ENCODE measurements around the gene IRAK3. TPM values are rescaled to one million over a fixed set of nuclear protein-coding genes. Genes with fewer than 3 reads are reported as not detected.

Gene IRAK3
- total RNA-seq, 1 experiment from 2014 or later = 0.44 TPM

- Histone ChIP-seq H4K91ac (ENCODE audit: insufficient read length, low read depth, low read length) (no peak overlapping the region), H2BK120ac (ENCODE audit: low read depth, low read length, poor library complexity, severe bottlenecking) (no peak overlapping the region), H3K23ac (ENCODE audit: insufficient read length, low read depth, low read length) (no peak overlapping the region), H3K27me3 (ENCODE audit: insufficient read depth, low read length) (no peaks in the 10 kb centered on the region), H2BK20ac (ENCODE audit: low read depth, low read length, poor library complexity, severe bottlenecking) (no peak overlapping the region), H4K8ac (replicated peaks; ENCODE audit: insufficient read length, low read depth, low read length) (no peak overlapping the region), H3K79me1 (ENCODE audit: insufficient read depth, low read depth, low read length, poor library complexity, severe bottlenecking) (no peaks in the 10 kb centered on the region), H3K23me2 (ENCODE audit: insufficient read length, low read depth, low read length, poor library complexity, severe bottlenecking) (no peaks in the 10 kb centered on the region), H3K56ac (ENCODE audit: insufficient read length, low read depth, low read length) (no peak overlapping the region), H2BK15ac (ENCODE audit: low read depth, low read length) (no peak overlapping the region), H2BK12ac (ENCODE audit: insufficient read length, low read depth, low read length) (no peak overlapping the region), H3K18ac (ENCODE audit: insufficient read length, low read depth, low read length) (no peak overlapping the region), H3K4ac (ENCODE audit: low read depth, low read length) (no peak overlapping the region), H3K4me1 (ENCODE audit: insufficient read depth, low read length) (no peaks in the 10 kb centered on the region), H4K20me1 (ENCODE audit: control insufficient read depth, insufficient read depth, insufficient read length) (no peaks in the 10 kb centered on the region), H3K9me3 (ENCODE audit: control insufficient read depth, low read depth, low read length) (no peaks in the 10 kb centered on the region), H3K4me2 (ENCODE audit: insufficient read depth, insufficient read length, low read length) (no peak overlapping the region), H2AFZ (ENCODE audit: low read length) (no peak overlapping the region), H3K14ac (ENCODE audit: insufficient read depth, low read length) (no peak overlapping the region), H3K9ac (ENCODE audit: extremely low read depth, insufficient read length, low read length) (no peak overlapping the region), H3K27ac (ENCODE audit: insufficient read length, low read depth, low read length) (no peak overlapping the region), H4K5ac (ENCODE audit: insufficient read length, low read depth, low read length) (no peak overlapping the region), H3T11ph (ENCODE audit: low read length) (no peak overlapping the region), H2AK5ac (ENCODE audit: insufficient read length, low read length) (no peak overlapping the region), H2BK5ac (ENCODE audit: insufficient read length, low read length) (no peak overlapping the region), H3K79me2 (ENCODE audit: insufficient read depth, low read length) (no peaks in the 10 kb centered on the region)
- Mint-ChIP-seq H3K9me3 (no peaks in the 10 kb centered on the region), H3K4me3 (no peak overlapping the region), H3K4me1 (no peaks in the 10 kb centered on the region; a peak in 1 of 4 replicates), H3K27ac (no peak overlapping the region), H3K36me3 (ENCODE audit: insufficient read depth in 1 of 3, low read depth in 3 of 3) (no peaks in the 10 kb centered on the region), H3K27me3 (ENCODE audit: low read depth) (no peaks in the 10 kb centered on the region; the same call in 1 of the 2 replicates)
- no peak for TF ChIP-seq CTCF (conservative IDR thresholded peaks at IDR 0.05)
- no peak for DNase-seq
These were observed 58.7 kb downstream of the IRAK3 start for GRCh38 chr12:66247741-66248140.
